ENCODE measurements around the gene HES5. TPM values are rescaled to one million over a fixed set of nuclear protein-coding genes. Genes with fewer than 3 reads are reported as not detected.

Gene HES5
- total and polyA plus RNA-seq, 2 of the 13 experiments (the other 11 are each of a cell fraction or from before 2014, with no cell fraction given), result not detected

DNA sequence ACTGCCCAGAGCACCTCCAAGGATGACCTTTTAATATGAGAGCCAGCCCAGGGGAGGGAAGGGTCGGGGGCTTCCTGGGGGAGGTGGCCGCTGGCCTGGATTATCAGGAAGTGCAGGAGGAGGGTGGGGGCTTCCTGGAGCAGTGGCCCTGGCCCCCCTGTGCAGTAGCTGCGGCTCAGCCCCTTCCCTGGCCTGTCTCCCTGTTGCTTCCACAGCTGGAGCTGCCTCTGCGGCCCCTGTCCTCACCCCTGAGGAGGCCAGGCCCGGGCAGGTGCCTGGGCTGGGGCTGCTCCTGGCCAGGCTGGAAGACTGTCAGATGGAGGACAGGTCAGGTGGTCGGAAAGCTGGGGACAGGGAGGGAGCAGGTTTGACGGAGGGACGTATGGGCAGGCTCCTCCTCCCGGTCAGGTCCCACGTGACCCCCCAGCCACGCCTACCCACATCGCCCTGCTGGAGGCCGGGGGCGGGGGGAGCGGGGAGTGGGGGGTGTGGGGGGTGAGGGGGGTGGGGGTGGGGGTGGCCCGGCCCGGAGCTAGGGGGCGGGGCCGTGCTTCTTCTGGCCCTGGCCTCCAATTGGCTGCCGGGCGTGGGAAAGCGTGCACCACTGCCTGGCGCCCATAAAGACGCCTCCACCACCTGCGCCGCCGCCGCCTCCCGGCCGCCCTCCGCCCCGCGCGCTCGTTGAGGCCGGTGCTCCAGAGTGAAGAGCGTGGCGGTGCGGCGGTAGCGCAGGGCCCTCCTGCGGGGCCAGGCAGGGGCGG, 15.9 kb upstream of the HES5 start (continued):
- TF ChIP-seq KLF11 (CRISPR knock-in tag; IDR thresholded peaks at IDR 0.05), result no peak
- TF ChIP-seq GATAD1 (CRISPR knock-in tag; IDR thresholded peaks at IDR 0.05), result no peak
- TF ChIP-seq HMGXB4 (CRISPR knock-in tag; IDR thresholded peaks at IDR 0.05; ENCODE audit: borderline replicate concordance in 1 of 2, low read depth in 1 of 2), result peak; percentile 0 to 40; a peak in 1 of 4 replicates
- TF ChIP-seq ZNF224 (CRISPR knock-in tag; IDR thresholded peaks at IDR 0.05), result no peak
- TF ChIP-seq, protein P1, sequence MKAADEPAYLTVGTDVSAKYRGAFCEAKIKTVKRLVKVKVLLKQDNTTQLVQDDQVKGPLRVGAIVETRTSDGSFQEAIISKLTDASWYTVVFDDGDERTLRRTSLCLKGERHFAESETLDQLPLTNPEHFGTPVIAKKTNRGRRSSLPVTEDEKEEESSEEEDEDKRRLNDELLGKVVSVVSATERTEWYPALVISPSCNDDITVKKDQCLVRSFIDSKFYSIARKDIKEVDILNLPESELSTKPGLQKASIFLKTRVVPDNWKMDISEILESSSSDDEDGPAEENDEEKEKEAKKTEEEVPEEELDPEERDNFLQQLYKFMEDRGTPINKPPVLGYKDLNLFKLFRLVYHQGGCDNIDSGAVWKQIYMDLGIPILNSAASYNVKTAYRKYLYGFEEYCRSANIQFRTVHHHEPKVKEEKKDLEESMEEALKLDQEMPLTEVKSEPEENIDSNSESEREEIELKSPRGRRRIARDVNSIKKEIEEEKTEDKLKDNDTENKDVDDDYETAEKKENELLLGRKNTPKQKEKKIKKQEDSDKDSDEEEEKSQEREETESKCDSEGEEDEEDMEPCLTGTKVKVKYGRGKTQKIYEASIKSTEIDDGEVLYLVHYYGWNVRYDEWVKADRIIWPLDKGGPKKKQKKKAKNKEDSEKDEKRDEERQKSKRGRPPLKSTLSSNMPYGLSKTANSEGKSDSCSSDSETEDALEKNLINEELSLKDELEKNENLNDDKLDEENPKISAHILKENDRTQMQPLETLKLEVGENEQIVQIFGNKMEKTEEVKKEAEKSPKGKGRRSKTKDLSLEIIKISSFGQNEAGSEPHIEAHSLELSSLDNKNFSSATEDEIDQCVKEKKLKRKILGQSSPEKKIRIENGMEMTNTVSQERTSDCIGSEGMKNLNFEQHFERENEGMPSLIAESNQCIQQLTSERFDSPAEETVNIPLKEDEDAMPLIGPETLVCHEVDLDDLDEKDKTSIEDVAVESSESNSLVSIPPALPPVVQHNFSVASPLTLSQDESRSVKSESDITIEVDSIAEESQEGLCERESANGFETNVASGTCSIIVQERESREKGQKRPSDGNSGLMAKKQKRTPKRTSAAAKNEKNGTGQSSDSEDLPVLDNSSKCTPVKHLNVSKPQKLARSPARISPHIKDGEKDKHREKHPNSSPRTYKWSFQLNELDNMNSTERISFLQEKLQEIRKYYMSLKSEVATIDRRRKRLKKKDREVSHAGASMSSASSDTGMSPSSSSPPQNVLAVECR (CRISPR knock-in tag; IDR thresholded peaks at IDR 0.05; ENCODE audit: borderline replicate concordance), result peak; percentile 72; the same call in 1 of the 2 replicates
- TF ChIP-seq ZBTB33 (CRISPR knock-in tag; IDR thresholded peaks at IDR 0.05), result no peak
- TF ChIP-seq CBX5 (CRISPR knock-in tag; IDR thresholded peaks at IDR 0.05; ENCODE audit: borderline replicate concordance), result no peak
- no peak for TF ChIP-seq RBAK (CRISPR knock-in tag; IDR thresholded peaks at IDR 0.05)
- no peak for TF ChIP-seq DNMT3B (CRISPR knock-in tag; conservative IDR thresholded peaks at IDR 0.05)
- TF ChIP-seq POLR2AphosphoS5 (IDR thresholded peaks at IDR 0.05; ENCODE audit: low read depth, low read length), result peak; percentile 49; the same call in 1 of the 2 replicates
- TF ChIP-seq MAFG (CRISPR knock-in tag; IDR thresholded peaks at IDR 0.05), result no peak
- TF ChIP-seq ZNF772 (CRISPR knock-in tag; IDR thresholded peaks at IDR 0.05), result no peak
- TF ChIP-seq SNAI1 (CRISPR knock-in tag; IDR thresholded peaks at IDR 0.05; ENCODE audit: borderline replicate concordance), result no peak
- no peak for TF ChIP-seq ZNF335 (CRISPR knock-in tag; IDR thresholded peaks at IDR 0.05)
- no peak for TF ChIP-seq GTF2F1 (IDR thresholded peaks at IDR 0.05; ENCODE audit: low read length)
- no peak for TF ChIP-seq DNMT1 (CRISPR knock-in tag; IDR thresholded peaks at IDR 0.05)
- TF ChIP-seq ZBTB25 (CRISPR knock-in tag; IDR thresholded peaks at IDR 0.05), result no peak
- no peak for TF ChIP-seq ZBTB44 (CRISPR knock-in tag; IDR thresholded peaks at IDR 0.05)

Measured in HepG2 (cell line).